Mucosa of rectum (tissue), 2 donors: ENCODE data around the gene ITGB1BP2.
"Not testable (repeated sequence)": the region's sequence is repeated elsewhere in the genome, so short reads cannot be mapped to it uniquely, and the experiment has no call there.

ENCODE experiments used
- H3K27ac ChIP-seq, 2 donors: one replicate each; pipeline ENCODE4 v1.7.0; 2013; ENCODE audit warnings: inconsistent platforms in 2 of 2, low read depth in 2 of 2, low read length in 2 of 2
- H3K27me3 ChIP-seq, 2 donors: one replicate each; pipeline ENCODE4 v1.7.0; 2013; ENCODE audit warnings: low read length in 2 of 2; ENCODE audit not compliant: control insufficient read depth in 2 of 2, insufficient read depth in 2 of 2
- H3K36me3 ChIP-seq, 2 donors: one replicate each; pipeline ENCODE4 v1.7.0; 2013; ENCODE audit warnings: low read length in 2 of 2; ENCODE audit not compliant: control insufficient read depth in 2 of 2, insufficient read depth in 2 of 2
- H3K4me1 ChIP-seq, 2 donors: one replicate each; pipeline ENCODE4 v1.7.0; 2013; ENCODE audit warnings: low read length in 2 of 2, mild to moderate bottlenecking in 1 of 2; ENCODE audit not compliant: control insufficient read depth in 2 of 2, insufficient read depth in 2 of 2
- H3K4me3 ChIP-seq, 2 donors: one replicate each; pipeline ENCODE4 v1.7.0; 2013; ENCODE audit warnings: low read length in 2 of 2
- H3K9ac ChIP-seq, 2 donors: one replicate each; pipeline ENCODE4 v1.7.0; 2013; ENCODE audit warnings: low read length in 2 of 2, low read depth in 1 of 2, mild to moderate bottlenecking in 1 of 2
- H3K9me3 ChIP-seq, 2 donors: one replicate each; pipeline ENCODE4 v1.7.0; 2013; ENCODE audit warnings: low read length in 2 of 2; ENCODE audit not compliant: control insufficient read depth in 2 of 2
- donor health status: healthy.
- donor health status: Normal muscosa, but diverticular disease.

Gene ITGB1BP2

GRCh38 chrX:71352439-71352838 lies 50.9 kb downstream of the ITGB1BP2 start:
- not testable (repeated sequence) for H3K27ac ChIP-seq, H3K27me3 ChIP-seq, H3K9ac ChIP-seq, H3K36me3 ChIP-seq, H3K4me1 ChIP-seq, H3K4me3 ChIP-seq, H3K9me3 ChIP-seq
